Measurements from ENCODE around the gene UCHL3.
A peak's percentile ranks its signal among the peaks of the same experiment; 100 is the strongest.

The UCHL3 gene

DNA sequence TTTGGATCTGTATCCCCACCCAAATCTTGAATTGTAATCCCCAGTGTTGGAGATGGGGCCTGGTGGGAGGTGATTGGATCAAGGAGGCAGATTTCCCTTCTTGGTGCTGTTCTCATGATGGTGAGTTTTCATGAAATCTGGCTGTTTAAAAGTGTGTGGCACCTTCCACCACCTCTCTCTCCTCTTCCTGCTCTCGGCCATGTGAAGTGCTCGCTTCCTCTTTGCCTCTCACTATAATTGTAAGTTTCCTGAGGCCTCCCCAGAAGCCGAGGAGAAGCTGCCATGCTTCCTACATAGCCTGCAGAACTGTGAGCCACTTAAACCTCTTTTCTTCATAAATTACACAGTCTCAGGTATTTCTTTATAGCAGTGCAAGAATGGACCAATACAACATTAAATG, 27.6 kb upstream of the UCHL3 start:
- Histone ChIP-seq H3K36me3 (peaks cover 19% of the 10 kb centered on the region), H3K27ac (no peak overlapping the region)
- TF ChIP-seq, protein P1, sequence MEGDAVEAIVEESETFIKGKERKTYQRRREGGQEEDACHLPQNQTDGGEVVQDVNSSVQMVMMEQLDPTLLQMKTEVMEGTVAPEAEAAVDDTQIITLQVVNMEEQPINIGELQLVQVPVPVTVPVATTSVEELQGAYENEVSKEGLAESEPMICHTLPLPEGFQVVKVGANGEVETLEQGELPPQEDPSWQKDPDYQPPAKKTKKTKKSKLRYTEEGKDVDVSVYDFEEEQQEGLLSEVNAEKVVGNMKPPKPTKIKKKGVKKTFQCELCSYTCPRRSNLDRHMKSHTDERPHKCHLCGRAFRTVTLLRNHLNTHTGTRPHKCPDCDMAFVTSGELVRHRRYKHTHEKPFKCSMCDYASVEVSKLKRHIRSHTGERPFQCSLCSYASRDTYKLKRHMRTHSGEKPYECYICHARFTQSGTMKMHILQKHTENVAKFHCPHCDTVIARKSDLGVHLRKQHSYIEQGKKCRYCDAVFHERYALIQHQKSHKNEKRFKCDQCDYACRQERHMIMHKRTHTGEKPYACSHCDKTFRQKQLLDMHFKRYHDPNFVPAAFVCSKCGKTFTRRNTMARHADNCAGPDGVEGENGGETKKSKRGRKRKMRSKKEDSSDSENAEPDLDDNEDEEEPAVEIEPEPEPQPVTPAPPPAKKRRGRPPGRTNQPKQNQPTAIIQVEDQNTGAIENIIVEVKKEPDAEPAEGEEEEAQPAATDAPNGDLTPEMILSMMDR (IDR thresholded peaks at IDR 0.05), result no peak

DNA sequence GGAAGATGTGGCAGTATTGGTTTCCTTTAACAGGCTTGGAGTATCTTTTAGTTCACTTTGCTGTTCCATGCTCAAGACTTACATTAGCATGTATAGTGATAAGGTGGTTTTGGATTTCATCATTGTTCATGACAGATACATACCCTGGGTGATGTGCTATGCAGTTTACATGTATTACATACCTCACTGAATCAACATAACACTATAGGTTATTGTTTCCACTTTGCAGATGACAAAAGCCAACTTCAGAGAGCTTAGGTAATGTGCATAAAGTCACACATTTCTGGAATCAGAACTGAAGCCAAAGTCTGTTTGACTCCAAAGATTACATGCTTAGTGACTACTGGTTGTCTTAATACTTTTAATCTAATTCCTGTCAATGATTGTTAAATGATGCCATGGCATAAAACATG, 19.0 kb upstream of the UCHL3 start:
- H3K4me1 ChIP-seq (ENCODE audit: control insufficient read depth in 1 of 2, insufficient read depth in 1 of 2, low read depth in 1 of 2, low read length in 1 of 2), result peaks cover 14 to 21% of the 10 kb centered on the region in 2 experiments
- H3K9me3 ChIP-seq, result no peaks in the 10 kb centered on the region
- H3K27me3 ChIP-seq, result no peaks in the 10 kb centered on the region
- H3K36me3 ChIP-seq, result peaks cover 42% of the 10 kb centered on the region
- no peak overlapping the region for H3K4me3 ChIP-seq (ENCODE audit: low read depth in 1 of 2, low read length in 1 of 2)
- no peak overlapping the region for H3K27ac ChIP-seq
- TF ChIP-seq, protein P1 (IDR thresholded peaks at IDR 0.05), result no peak

More for the DNA sequence above, 27.6 kb upstream of the UCHL3 start:
- Histone ChIP-seq H3K9me3 (no peaks in the 10 kb centered on the region), H3K4me1 (ENCODE audit: control insufficient read depth in 1 of 2, insufficient read depth in 1 of 2, low read depth in 1 of 2, low read length in 1 of 2) (no peaks in the 10 kb centered on the region), H3K27me3 (no peaks in the 10 kb centered on the region), H3K4me3 (ENCODE audit: low read depth in 1 of 2, low read length in 1 of 2) (no peak overlapping the region)

DNA sequence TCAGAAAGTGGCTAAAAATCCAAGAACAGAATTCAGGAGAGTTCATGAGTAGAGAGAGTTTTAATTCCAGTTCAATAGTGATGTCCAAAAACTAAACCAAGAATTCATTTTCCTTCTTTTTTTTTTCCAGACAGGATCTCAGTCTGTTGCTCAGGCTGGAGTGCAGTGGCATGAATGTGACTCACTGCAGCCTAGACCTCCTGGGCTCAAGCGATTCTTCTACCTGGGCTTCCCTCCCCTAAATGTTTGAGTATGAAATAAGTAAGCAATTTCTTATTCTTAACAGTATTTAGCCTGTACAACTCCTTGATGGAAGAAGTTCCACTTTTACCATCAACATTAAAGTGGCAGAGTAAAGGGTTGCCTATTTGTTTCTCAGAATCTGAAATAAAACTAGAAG, 15.7 kb upstream of the UCHL3 start:
- Histone ChIP-seq H3K36me3 (peaks cover 22% of the 10 kb centered on the region), H3K27ac (no peak overlapping the region)

DNA sequence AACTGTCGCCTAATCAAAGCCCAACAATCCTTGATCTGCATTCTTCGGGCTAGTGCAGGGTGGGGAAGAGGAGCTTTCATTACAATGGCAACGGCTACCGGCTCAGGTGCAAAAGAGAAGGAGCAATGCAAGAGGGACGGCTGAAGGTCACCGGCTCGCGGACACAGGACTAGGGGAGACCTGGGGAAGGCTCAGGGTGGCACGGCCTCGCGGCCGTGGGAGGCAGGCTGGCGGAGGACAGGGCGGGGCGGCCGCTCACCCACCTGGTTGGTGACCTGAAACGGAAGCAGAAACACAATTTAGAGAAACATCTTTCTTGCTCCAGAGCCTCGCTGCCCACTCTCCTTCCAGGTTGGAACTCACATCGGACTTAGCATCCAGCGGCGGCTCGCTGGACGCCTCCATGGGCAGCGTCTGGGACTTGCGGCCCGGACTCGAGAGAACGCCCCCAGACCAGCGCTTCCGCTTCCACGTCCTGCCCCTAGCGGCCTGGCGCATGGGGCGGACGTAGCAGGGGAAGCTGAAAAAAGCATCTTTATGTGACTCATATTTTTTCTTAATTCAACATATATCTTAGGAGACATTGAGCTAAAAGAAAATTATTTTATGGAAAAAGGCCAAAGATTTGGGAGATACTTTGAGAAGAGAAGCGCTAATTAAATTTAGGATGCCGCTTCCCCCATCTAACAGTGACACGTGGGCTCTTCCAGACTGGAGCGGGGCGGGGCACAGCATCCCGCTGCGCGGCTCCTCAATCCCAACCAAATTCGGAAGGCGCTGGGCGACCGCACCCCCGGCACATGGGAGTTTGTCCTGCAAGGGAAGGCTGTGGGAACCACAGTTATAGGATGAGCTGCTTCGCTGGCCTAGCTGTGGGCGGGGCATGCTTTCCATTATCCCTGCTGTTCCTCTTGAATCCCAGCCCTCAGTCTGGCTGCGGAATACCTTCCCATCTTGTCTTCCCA, 11.9 kb upstream of the UCHL3 start, which contains the start of gene COMMD6:
Gene COMMD6, minus strand, starts transcription at position 441 of the 965 bp plus-strand sequence. Its CDS starts 36 bp downstream, at position 405.
- TF ChIP-seq, protein P1 (IDR thresholded peaks at IDR 0.05), result peak; percentile 67
- Histone ChIP-seq H3K9me3 (no peaks in the 10 kb centered on the region), H3K27ac (peak within 1 kb of the TSS; percentile 71), H3K27me3 (no peaks in the 10 kb centered on the region), H3K4me1 (ENCODE audit: control insufficient read depth in 1 of 2, insufficient read depth in 1 of 2, low read depth in 1 of 2, low read length in 1 of 2) (peaks cover 20 to 21% of the 10 kb centered on the region in 2 experiments), H3K4me3 (ENCODE audit: low read depth in 1 of 2, low read length in 1 of 2) (peak within 1 kb of the TSS; percentile 80 to 92), H3K36me3 (peaks cover 13% of the 10 kb centered on the region)

More for the DNA sequence above, 15.7 kb upstream of the UCHL3 start:
- TF ChIP-seq, protein P1 (IDR thresholded peaks at IDR 0.05), result no peak
- no peaks in the 10 kb centered on the region for H3K9me3 ChIP-seq
- no peak overlapping the region for H3K4me3 ChIP-seq (ENCODE audit: low read depth in 1 of 2, low read length in 1 of 2)
- no peaks in the 10 kb centered on the region for H3K27me3 ChIP-seq
- peaks cover 34 to 35% of the 10 kb centered on the region in 2 experiments for H3K4me1 ChIP-seq (ENCODE audit: control insufficient read depth in 1 of 2, insufficient read depth in 1 of 2, low read depth in 1 of 2, low read length in 1 of 2)

DNA sequence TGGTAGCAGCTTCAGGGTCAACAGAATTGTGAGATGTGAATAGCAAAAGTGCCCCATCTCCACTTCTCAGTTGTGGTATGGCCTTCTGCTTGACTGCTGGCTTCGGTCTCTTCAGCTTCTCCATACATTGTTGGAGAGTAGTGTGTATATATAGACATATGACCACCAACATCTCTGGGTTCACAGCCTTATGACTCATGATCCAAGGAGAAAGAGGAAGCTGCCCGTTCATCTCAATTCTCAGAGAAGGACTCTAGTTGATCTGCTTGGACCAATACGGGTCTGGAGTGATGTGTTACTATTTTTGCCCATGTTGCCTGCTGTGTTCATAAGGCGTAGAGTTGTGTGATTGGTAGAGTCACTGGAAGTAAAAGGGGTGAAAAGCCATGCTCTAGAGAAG, 8.3 kb upstream of the UCHL3 start:
- Histone ChIP-seq H3K36me3 (no peaks in the 10 kb centered on the region), H3K27me3 (no peaks in the 10 kb centered on the region), H3K4me3 (ENCODE audit: low read depth in 1 of 2, low read length in 1 of 2) (no peak overlapping the region), H3K4me1 (ENCODE audit: control insufficient read depth in 1 of 2, insufficient read depth in 1 of 2, low read depth in 1 of 2, low read length in 1 of 2) (peaks cover 18% of the 10 kb centered on the region in 2 experiments), H3K27ac (no peak overlapping the region), H3K9me3 (no peaks in the 10 kb centered on the region)
- TF ChIP-seq, protein P1 (IDR thresholded peaks at IDR 0.05), result no peak
